ENCODE results near the gene CSF2.
A peak's percentile ranks its signal among the peaks of the same experiment; 100 is the strongest.

The CSF2 gene

DNA sequence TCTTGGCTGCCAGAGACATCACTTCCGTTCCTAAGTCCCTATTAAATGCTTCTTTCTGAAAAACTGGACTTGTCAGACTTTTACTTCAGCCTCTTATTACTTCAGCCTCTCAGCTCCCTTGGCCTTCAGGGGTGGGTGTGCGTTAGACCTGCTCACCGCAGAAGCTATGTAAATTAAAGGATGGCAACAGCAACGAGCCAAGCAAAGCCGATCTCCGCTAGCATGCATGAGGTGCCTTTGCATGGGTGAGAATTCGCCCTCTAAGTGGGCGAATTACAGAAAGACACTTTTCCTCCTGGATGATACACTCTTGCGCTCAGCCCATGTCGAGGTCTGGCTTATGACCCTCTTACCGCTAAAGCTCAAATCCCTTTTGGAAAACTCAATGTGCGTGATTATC is 24.0 kb upstream of the CSF2 start:
- Mint-ChIP-seq H3K36me3 (ENCODE audit: low read depth) (no peaks in the 10 kb centered on the region), H3K9me3 (peaks cover under 1% of the 10 kb centered on the region), H3K4me3 (no peak overlapping the region), H3K27ac (no peak overlapping the region), H3K4me1 (peaks cover 15% of the 10 kb centered on the region), H3K27me3 (no peaks in the 10 kb centered on the region)
- ATAC-seq (no peak), DNase-seq (no peak)

DNA sequence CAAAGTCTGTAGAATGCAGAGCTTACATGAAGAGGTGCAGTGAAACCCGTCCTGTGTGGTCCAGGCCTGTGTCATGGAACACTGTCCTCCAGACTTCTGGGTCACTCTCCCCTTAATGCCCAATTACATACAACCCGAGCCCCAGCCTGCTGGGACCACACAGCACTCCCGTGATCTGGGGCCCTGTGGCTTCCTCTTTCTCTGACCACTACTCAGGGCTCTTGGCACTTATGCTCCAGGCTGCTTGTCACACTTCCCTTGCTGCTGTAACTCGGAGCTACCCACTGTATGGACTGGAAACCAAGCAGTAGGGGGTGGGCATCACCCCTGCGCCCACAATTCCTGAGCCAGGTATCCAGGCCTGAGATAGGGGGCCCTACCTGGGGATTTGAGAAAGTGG is 23.5 kb upstream of the CSF2 start:
- H3K27me3 Mint-ChIP-seq, result no peaks in the 10 kb centered on the region
- no peaks in the 10 kb centered on the region for H3K9me3 Mint-ChIP-seq
- peaks cover 21% of the 10 kb centered on the region for H3K4me1 Mint-ChIP-seq
- ATAC-seq (no peak), DNase-seq (no peak)
- no peaks in the 10 kb centered on the region for H3K36me3 Mint-ChIP-seq (ENCODE audit: low read depth)
- no peak overlapping the region for H3K4me3 Mint-ChIP-seq
- no peak overlapping the region for H3K27ac Mint-ChIP-seq

DNA sequence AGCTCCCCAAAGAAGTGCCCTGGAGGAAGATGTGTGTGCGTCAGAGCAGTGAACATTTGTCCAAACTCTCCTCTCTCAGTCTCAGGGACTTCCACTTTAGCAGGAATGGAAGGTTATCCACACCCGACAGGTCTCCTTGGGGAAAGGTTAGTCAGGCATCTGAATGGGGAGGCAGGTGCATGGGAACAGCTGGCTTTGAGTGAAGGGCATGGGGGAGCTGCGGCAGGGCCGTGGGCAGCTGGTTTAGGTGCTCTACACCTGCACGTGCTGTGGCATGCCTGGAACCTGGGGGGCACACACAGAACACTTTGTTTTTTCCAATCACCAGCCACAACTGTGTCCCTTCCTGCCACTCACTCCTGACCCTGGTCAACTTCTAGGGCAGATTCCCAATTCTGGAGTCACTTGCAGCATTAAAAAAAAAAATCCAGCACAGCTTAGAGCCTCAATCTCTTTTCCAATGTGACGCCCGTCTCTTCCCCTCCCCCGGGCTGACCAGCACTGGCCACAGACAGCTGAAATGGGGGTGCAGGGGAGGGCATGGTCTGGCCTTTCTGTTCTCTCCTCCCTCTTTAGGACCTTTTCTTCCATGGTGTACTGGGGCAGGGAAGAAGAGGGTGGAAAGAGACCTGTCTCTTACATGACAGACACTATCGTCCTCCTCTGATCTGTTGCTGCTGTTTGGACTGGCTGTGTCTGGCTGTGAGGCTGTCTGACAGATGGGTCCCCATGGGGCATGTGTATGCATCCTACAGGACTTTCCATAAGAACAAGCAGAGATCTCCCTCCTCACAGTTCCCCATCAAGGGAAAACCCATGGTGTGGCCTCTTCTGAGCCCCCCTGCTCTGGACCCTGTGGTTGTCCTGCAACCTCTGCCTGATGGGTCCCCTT is 22.7 kb upstream of the CSF2 start:
- Mint-ChIP-seq H3K27me3 (no peaks in the 10 kb centered on the region), H3K36me3 (ENCODE audit: low read depth) (no peaks in the 10 kb centered on the region), H3K9me3 (no peaks in the 10 kb centered on the region), H3K4me1 (peaks cover 27% of the 10 kb centered on the region), H3K4me3 (no peak overlapping the region), H3K27ac (no peak overlapping the region)
- no peak for DNase-seq
- ATAC-seq, result no peak

DNA sequence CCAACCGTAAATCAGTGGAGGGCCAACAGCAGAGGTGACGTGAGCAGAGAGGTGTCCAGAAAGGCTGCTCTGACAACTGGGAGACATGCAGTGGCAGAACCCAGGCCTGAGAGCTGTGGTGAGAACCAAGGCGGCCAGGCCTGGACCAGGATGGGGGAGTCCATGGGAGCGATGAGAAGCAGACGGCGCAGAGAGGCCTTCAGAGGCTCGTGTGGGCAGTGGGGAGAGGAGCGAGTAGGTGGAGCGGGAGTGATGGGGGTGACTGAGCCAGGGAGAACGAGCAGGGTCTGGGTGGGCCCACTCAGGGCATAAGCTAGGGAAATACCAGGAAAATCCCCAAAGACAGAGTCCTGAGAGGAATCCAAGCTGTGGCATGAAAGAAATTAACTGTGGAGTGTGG is 21.1 kb upstream of the CSF2 start:
- no peaks in the 10 kb centered on the region for H3K27me3 Mint-ChIP-seq
- no peaks in the 10 kb centered on the region for H3K36me3 Mint-ChIP-seq (ENCODE audit: low read depth)
- no peak overlapping the region for H3K4me3 Mint-ChIP-seq
- no peak for DNase-seq
- no peak for ATAC-seq
- H3K27ac Mint-ChIP-seq, result no peak overlapping the region
- peaks cover 35% of the 10 kb centered on the region for H3K4me1 Mint-ChIP-seq
- no peaks in the 10 kb centered on the region for H3K9me3 Mint-ChIP-seq

DNA sequence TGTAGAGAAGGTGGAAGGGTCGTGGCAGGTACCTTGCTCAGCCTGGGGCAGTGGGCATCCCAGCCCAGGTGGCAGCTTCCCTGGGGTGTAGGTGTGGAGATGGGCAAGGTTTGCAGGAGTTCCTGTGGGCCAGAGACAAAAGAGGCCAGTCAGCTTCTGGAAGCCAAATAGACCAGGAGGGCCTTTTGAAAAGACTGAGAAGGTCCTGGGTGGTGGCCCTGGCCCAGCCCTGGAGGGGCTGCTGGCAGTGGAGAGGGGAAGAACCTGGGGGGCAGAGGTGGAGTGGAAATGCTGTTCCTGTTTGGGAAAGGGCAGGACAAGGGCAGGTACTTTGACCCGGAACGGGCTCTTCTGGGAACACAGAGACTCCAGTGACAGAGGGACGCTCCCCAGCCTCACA is 20.1 kb upstream of the CSF2 start:
- DNase-seq (peak; percentile 1), ATAC-seq (no peak)
- Mint-ChIP-seq H3K9me3 (no peaks in the 10 kb centered on the region), H3K36me3 (ENCODE audit: low read depth) (no peaks in the 10 kb centered on the region), H3K27ac (no peak overlapping the region), H3K27me3 (no peaks in the 10 kb centered on the region), H3K4me3 (no peak overlapping the region), H3K4me1 (peaks cover 43% of the 10 kb centered on the region)

DNA sequence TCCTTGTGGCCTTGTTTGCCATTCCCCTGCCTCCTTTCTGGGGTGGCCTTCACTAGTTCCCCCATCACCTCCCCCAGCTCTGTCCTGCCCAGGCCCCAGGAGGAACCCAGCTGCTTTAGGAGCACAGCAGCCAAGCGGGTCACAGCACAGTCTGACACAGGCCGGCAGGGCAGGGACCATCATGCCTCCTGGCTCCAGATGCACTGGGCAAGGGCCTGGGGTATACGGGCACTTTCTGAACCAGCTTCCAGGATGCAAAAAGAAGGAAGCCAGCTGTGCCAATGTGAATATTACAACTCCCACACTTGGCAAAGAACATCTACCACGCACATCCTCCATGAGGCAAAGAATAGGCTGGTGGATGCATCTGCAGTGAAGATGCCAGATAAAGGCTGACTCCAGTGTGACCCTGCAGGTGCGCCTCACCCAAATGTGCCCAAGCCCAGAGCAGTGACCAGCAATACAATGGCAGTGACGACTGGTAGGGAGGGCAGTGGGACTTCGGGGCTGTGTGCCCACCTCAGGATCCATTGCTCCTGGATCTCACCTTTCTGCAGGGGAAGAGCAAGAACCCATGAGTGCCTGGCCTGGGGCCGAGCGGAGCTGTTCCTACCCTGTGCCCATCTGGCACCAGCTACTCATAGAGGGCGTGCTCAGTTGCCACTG is 19.4 kb upstream of the CSF2 start:
- no peak for ATAC-seq
- DNase-seq, result peak; percentile 2
- Mint-ChIP-seq H3K27me3 (no peaks in the 10 kb centered on the region), H3K4me1 (peaks cover 48% of the 10 kb centered on the region), H3K36me3 (ENCODE audit: low read depth) (no peaks in the 10 kb centered on the region), H3K9me3 (no peaks in the 10 kb centered on the region), H3K27ac (peak overlapping the region; percentile 59), H3K4me3 (no peak overlapping the region)

DNA sequence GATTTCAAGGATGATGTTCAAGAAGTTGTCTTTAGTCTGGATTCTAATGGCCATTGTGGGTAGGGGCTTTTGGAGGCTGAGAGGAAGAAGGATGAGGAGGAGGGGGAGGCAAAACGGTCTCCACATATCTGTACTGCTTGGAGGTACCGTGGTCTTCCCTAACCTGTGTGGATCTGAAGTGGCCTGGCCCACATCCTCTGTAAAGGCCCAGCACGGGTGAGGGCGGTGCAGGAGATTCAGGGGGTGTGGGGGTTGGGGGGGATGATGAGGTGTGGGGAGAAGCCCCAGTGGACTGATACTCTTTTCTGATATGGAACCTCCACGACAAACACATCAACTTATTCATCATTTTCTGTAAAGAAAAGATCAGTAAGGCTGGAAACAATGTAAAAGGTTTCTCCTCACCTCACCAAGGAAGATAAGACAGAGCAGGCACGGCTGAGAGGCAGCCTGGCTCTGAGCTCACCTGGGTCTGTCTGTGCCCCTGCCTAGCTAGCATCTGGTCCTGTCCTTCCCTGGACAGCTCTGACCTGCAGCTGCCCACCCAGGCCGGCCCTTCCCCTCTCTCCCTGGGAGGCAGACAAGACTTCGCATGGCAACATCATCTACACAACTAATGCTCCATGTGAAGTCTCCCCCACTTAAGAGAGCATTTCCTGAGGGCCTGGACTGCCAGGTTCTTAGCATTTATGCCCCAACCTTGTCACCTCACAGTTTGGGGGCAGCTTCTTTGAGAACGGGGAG is 18.7 kb upstream of the CSF2 start:
- DNase-seq (peak; percentile 2), ATAC-seq (no peak)
- H3K4me1 Mint-ChIP-seq, result peaks cover 55% of the 10 kb centered on the region
- H3K4me3 Mint-ChIP-seq, result no peak overlapping the region
- no peaks in the 10 kb centered on the region for H3K9me3 Mint-ChIP-seq
- peak overlapping the region; percentile 59 for H3K27ac Mint-ChIP-seq
- H3K36me3 Mint-ChIP-seq (ENCODE audit: low read depth), result no peaks in the 10 kb centered on the region
- H3K27me3 Mint-ChIP-seq, result no peaks in the 10 kb centered on the region

DNA sequence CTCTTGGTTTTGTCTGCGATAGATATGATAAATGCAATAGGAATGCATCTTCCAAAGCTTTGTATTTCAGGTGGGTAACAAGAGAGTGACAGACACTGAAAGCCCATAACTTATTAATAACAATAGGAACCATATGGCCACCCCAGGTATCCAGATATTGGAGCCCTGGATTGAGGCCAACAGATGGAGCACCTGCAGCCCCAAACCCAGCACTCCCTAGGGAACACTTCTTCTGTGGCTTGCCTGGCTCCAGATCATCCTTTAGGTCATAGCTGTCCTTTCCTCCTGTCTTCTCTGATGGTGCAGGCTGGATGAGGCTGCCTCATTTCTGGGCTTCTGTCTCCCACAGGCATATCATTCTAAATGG is 18.2 kb upstream of the CSF2 start:
- peak overlapping the region; percentile 87 for H3K27ac Mint-ChIP-seq
- H3K9me3 Mint-ChIP-seq, result no peaks in the 10 kb centered on the region
- H3K27me3 Mint-ChIP-seq, result no peaks in the 10 kb centered on the region
- H3K4me1 Mint-ChIP-seq, result peaks cover 59% of the 10 kb centered on the region
- ATAC-seq (no peak), DNase-seq (peak; percentile 0)
- no peak overlapping the region for H3K4me3 Mint-ChIP-seq
- no peaks in the 10 kb centered on the region for H3K36me3 Mint-ChIP-seq (ENCODE audit: low read depth)

DNA sequence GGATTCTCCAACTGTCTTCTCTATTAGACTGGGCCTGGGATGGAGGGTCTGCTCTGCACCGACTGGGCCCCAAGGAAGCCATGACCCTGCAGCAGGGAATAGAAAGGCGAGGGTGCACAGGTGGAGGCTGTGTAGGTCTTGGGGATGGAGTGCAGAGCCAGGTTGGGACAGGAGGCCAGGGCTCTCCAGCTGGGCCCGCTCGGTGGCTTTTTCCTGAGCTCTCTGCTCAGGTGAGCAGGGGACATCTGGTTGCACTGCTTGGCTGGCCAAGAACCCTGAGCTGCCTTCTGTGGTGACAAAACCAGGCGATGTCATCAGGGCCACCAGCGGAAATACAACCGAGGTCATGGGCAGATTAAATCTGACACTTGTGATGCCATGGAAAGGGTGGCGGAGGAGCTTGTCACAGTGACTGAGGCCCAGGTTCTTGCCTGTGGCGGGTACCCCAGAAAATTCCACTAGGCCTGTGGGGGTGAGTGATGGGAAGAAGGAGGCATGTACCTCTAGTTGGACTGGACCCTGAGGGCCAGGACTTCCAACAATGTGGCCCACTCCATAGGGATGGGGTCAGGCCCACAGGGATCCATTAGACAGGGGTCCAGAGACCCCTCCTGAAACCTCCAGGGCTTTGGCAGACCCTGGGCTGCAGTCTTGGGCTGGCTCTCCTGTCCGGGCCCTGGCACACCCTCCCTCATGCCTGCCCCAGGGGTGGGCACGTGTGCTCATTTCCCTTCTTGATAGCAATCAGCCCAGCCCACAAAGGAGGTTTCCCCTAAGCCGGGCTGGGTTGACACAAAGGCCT is 17.6 kb upstream of the CSF2 start:
- DNase-seq, result peak; percentile 54
- Mint-ChIP-seq H3K27me3 (no peaks in the 10 kb centered on the region), H3K4me1 (peaks cover 65% of the 10 kb centered on the region), H3K27ac (peak overlapping the region; percentile 87), H3K9me3 (no peaks in the 10 kb centered on the region), H3K4me3 (peak overlapping the region; percentile 16), H3K36me3 (ENCODE audit: low read depth) (no peaks in the 10 kb centered on the region)
- ATAC-seq, result peak; percentile 50

DNA sequence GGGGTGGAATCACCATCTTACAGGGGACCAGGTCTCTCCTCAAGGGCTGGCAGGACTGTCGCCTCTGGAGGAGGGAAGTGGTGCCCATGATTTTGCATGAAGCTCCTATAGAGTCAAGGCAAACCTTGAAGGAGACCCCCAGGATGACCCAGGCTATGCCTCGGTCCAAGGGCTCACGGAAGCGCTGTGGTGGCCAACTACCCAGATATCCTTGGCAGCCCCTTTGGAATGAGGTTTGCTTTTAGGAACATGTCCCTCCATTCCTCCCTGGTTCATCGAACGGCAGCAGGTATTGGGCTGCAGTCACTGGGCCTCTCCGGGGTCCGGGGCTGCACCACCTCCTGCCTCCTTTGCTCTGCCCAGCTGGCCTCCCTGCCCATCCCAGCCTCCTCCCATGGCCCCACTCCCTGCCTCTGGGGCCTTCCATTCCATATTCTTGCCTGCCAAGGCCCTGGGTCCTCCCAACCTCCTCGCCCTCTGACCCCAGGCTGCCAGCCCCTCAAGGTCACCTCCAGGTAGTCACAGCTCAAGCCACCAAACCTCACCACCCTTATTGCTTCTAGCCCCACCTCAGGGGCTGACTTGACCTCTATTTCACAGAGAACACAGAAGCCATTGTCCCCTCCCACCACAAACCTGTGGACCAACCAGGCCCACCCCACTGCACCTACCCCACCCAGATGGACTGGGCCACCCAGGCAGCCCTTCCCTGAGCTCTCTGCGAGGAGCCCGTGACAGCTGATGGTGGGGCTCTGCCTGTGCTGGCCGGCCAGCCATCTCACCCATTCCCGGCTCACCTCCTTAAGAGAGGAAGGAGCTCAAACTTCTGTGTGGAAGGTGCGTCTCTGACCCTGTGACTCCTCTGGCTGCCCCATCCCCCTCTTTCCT is 16.7 kb upstream of the CSF2 start:
- peaks cover 72% of the 10 kb centered on the region for H3K4me1 Mint-ChIP-seq
- ATAC-seq (no peak), DNase-seq (no peak)
- peaks cover 2% of the 10 kb centered on the region for H3K36me3 Mint-ChIP-seq (ENCODE audit: low read depth)
- H3K9me3 Mint-ChIP-seq, result no peaks in the 10 kb centered on the region
- peak overlapping the region; percentile 87 for H3K27ac Mint-ChIP-seq
- H3K4me3 Mint-ChIP-seq, result peak overlapping the region; percentile 47
- no peaks in the 10 kb centered on the region for H3K27me3 Mint-ChIP-seq

DNA sequence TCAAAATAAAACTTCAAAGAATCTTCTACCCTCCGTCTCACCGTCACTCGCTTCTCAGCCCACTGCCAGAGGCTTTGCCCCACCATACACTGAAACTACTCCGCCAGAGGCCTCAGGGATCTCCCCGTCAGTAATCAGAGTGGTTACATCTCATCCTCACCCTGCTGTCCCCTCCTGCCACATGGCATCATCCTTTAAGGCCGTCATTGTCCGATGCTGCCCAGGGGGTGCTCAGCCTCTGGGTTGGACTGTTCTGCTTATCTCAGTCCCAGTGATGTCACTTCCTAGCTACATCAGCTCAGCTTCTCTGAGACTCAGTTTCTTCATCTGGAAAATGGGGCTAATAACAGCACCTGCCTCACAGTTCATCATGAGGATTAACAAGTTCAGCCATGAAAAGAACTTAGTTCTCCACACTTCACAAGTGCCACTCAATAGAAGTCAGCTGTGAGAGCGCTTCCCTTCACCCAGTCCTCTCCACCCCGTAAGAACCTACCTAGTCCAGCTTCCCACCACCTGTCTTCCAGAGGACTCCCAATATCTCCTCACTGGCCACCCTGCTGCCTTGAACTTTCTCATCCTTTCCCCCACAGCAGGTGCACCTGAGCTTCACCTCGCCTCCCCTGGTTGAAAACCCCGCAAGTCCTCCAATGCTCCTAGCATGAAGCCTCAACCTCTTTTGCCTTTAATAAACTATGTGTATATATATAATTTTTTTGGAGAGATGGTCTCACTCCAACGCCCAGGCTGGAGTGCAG is 15.9 kb upstream of the CSF2 start:
- peak; percentile 4 for DNase-seq
- Mint-ChIP-seq H3K27me3 (no peaks in the 10 kb centered on the region), H3K27ac (peak overlapping the region; percentile 87), H3K4me3 (no peak overlapping the region), H3K4me1 (peaks cover 73% of the 10 kb centered on the region), H3K36me3 (ENCODE audit: low read depth) (peaks cover 2% of the 10 kb centered on the region), H3K9me3 (no peaks in the 10 kb centered on the region)
- no peak for ATAC-seq

DNA sequence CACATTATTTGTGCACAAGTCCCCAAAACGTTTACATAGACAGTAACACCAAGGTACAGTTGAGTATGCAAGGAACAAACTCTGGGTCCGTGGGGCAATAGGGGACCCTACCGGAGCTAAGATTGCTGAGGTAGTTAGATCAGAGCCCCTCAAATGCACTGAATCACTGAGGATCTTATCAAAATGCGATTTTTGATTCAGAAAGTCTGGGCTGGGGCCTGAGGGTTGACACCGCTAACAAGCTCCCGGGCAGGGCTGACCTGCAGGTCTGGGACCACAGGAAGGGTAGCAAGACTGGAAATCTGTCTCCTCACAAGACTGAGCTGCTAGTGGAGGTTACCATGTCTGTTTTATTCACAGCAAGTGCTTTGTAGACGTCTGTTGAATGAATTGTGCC is 14.9 kb upstream of the CSF2 start:
- peak overlapping the region; percentile 87 for H3K27ac Mint-ChIP-seq
- H3K4me3 Mint-ChIP-seq, result no peak overlapping the region
- peaks cover 82% of the 10 kb centered on the region for H3K4me1 Mint-ChIP-seq
- DNase-seq (no peak), ATAC-seq (no peak)
- no peaks in the 10 kb centered on the region for H3K27me3 Mint-ChIP-seq
- H3K9me3 Mint-ChIP-seq, result no peaks in the 10 kb centered on the region
- peaks cover 2% of the 10 kb centered on the region for H3K36me3 Mint-ChIP-seq (ENCODE audit: low read depth)

Data from activated naive CD8-positive, alpha-beta T cell treated with anti-CD3 and anti-CD28 coated beads, Interleukin-2, amount 50 U/mL, for 24 hours (primary cell).